OCI-LY3 (cell line): ENCODE measurements around the gene SYCN.

Experiments
- CTCF ChIP-seq: fragments of 200-600, 300-600 bp; sonication (generic); IDR thresholded peaks from 2 replicates; pipeline ENCODE4 v1.5.1; 2014; ENCODE audit warnings: antibody characterized with exemption, low read length, low read depth
- EZH2phosphoT487 ChIP-seq: fragments of 200-600 bp; shearing (Covaris generic); IDR thresholded peaks from 2 replicates; pipeline ENCODE4 v1.6.1; 2018; ENCODE audit warnings: antibody characterized with exemption, mixed run types, low read depth

GRCh38 chr19:39211731-39212374 is 7.8 kb upstream of the SYCN start:
- TF ChIP-seq CTCF (no peak), EZH2phosphoT487 (no peak)
